HG02763 (cell line): ENCODE measurements around the gene KCNG2.

ENCODE experiments used
- ATAC-seq: cut with Tn5 transposase; IDR thresholded peaks from one replicate; pipeline ENCODE4 v1.9.1; 2021; ENCODE audit warnings: mild to moderate bottlenecking, moderate library complexity; ENCODE audit not compliant: unreplicated experiment

Gene KCNG2

GRCh38 chr18:79937103-79937860 is 139.5 kb downstream of the KCNG2 start:
- ATAC-seq: no peak

GRCh38 chr18:79938196-79938595 is 140.5 kb downstream of the KCNG2 start:
- no peak for ATAC-seq

- no peak for ATAC-seq
These were observed 141.4 kb downstream of the KCNG2 start for GRCh38 chr18:79939096-79939495.

DNA sequence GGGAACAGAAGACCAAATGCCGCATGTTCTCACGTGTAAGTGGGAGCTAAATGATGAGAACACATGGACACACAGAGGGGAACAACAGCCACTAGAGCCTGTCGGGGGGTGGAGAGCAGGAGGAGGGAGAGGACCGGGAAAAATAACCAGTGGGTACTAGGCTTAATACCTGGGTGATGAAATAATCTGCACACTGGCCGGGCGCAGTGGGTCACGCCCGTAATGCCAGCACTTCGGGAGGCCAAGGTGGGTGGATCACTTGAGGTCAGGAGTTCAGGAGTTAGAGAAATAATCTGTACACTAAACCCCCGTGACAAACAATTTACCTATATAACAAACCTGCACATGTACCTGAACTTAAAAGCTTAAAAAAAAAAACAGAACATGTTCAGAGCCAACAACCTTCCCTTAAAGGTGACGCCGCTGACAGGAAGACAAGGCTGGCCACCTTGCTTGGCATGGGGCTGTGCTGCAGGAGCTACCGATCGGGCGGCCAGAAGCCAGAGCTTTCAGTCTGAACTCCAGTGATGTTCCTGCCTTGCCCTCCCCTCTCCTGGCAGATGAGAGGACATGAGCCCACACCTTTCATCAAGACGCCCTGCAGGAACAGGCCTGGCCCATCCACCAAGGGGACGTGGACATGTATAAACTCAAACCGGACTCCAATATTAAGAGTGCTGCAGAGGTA is 142.5 kb downstream of the KCNG2 start:
- no peak for ATAC-seq

- ATAC-seq: no peak
These were observed 143.2 kb downstream of the KCNG2 start for GRCh38 chr18:79940814-79941472.

- no peak for ATAC-seq
These were observed 143.9 kb downstream of the KCNG2 start for GRCh38 chr18:79941473-79942119.

- no peak for ATAC-seq
These were observed 144.5 kb downstream of the KCNG2 start for GRCh38 chr18:79942211-79942610.

DNA sequence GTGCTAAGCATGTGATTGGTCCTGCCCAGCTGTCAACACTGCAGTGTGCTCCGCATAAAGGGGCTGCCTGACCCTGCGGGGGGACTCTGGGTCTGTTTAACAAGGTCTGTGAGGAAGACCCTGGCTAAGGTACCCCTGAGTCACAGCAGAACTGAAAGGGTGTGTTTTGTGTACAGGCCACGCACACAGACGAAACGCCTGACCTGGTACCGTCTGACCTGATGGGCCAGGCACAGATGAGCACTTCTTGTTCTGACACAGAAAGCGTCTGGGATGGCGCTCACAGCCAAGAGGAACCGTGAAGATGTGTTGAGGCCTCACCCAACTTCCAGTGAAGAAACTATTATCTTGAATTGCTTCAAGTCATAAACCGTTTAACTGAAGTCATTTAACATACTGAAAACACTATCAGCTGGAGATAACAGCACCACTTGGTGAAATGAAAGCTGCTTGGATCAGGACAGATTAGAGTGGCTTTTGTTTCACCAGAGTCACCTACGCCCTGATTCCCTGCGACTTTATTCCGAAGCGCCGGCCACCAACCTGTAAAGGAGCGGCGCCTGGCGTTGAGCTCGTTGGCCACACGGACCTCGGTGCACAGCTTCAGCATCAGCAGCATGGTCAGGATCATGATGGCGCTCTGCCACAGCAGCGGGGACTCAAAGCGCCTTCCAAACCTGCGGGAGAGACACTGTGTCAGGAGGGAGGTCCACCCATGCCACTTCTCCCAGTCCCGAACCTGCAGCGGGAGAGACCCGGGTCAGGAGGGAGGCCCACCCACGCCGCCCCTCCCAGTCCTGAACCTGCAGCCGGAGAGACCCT is 145.3 kb downstream of the KCNG2 start:
- no peak for ATAC-seq

GRCh38 chr18:79943608-79944125 is 145.9 kb downstream of the KCNG2 start:
- no peak for ATAC-seq

DNA sequence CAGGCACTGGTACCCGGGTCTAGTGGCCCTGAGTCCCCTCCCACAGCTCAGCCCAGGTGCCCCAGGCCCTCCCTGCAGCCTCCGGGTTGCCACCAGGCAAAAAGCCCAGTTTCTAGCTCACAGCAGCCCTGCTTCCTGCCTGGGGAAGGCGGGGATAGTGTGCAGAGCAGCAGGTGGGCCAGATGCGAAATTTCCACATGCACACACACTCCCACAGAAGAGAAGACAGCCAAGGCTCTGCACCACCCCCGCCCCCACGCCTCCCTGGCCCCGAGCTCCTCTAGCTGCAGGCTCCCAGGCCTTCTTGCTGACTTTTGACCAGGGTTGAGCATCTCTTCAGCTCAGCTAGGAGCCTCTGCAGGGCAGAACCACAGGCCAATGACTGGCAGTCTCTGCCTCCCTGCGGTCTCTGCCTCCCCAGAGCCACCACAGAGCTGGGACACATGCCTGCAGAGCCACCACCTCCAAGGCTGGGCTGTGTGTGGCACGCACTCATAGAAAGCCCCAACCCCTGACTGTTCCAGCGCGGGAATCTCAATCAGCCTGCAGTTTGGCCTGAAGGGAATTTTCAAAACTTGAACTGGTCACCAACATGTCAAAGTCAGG is 146.5 kb downstream of the KCNG2 start:
- peak; percentile 44 for ATAC-seq

GRCh38 chr18:79944746-79945117 is 147.0 kb downstream of the KCNG2 start:
- no peak for ATAC-seq

DNA sequence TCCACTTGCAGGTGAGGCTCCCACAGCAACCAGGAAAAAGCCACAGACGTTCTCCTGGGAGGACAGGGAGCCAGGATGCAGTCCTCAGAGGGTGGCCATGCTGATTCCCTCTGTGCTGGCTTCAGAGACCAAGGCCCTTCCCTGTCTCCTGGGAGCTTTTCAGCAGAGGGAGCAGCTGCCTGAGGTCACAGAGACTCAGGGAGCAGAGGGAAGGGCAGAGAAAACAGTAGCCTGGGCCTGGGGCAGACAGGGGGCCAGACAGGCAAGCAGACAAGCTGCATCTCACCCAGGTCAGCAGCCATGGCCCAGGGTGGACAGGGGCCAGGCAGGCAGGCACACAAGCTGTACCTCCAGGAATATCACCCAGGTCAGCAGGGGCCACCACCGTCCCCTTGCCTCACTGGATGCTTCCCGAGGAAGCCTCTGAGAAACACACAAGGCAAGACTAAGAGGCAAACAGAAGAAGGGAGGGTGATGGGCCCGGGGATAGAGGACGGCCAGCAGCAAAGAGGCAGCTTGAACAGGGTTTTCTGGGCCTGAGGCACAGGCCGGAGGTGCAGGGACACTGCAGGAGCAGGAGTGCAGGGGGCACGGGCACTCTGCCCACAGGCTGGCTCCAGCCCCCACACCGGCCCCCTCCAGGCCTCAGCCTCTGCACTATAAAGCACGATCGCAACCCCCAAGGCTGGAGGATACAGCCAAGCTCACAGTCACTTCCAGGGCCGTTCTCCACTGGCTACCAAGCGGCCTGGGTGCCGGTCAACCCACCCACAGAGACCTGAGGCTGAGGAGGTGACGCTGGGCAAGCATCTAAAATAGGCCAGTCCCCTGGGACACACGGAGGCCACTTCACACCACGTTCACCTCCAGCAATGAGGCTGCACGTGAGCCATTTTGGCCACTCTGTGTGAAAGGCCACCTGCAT is 147.6 kb downstream of the KCNG2 start:
- ATAC-seq: no peak

DNA sequence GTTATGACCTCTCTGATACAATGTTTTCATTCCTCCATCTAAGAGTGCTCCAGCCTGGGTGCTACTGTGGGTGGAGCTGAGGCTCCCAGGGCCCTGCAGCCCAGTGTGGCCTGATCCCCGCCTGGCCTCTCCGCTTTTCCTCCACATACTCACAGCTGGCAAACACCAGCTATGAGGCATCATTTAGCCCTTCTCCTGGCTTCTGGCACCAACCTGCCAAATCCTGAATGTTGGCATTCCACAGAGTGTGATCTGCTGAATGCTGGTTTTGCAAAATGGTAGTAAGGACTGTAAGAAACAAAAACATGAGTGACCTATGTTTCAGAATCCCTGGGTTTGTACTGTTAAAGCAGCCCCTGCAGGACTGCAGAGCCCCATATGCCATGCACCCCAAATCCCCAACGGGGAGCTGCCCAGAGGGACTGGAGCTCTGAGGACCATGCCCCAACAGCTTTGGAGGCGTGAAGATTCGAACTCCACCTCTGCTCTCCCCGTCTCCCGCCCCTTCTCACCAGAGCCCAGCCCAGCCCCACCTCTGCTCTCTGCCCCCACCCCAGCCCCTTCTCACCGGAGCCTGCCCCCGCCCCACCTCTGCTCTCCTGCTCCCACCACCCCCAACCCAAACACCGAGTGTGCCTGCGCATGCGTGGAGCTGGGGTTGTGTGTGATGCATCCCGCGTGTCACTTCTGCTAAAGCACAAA is 149.5 kb downstream of the KCNG2 start:
- no peak for ATAC-seq

GRCh38 chr18:79947881-79948610 is 150.3 kb downstream of the KCNG2 start:
- ATAC-seq: no peak

GRCh38 chr18:79948719-79949411 is 151.1 kb downstream of the KCNG2 start:
- ATAC-seq: no peak
